Central memory CD4-positive, alpha-beta T cell (primary cell): Measurements from ENCODE around the gene EVC2.

ENCODE experiments used
- DNase-seq: peaks from one replicate; pipeline ENCODE4 v3.0.0; 2022

Gene EVC2

DNA sequence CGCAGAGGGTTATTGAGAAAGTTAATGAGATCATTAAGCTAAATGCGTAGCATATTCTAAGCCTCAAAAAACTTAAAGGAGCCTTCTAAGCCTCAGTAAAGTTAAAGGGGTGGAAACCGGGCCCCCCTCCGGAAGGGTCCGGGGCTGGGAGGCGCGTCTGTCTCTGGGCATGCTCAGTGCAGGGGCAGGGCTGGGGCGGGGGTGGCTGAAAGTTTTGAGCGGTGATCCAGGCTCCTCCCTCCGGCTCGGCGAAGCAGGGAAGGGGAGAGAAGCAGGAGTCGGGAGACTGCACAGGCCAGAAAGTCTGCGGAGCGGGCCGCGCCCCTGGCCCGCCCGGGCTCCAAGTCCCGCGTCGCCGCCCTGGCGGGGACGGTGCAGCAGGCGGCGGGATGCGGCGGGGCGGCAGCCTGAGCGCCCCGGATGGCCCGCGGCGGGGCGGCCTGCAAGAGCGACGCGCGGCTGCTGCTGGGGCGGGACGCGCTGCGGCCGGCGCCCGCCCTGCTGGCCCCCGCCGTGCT, 2.7 kb upstream of the EVC2 start, which contains the start of gene EVC:
EVC (plus strand) TSS at position 241 of the 518 bp plus-strand sequence; CDS start at position 421, 180 bp downstream.
- DNase-seq, result no peak

DNA sequence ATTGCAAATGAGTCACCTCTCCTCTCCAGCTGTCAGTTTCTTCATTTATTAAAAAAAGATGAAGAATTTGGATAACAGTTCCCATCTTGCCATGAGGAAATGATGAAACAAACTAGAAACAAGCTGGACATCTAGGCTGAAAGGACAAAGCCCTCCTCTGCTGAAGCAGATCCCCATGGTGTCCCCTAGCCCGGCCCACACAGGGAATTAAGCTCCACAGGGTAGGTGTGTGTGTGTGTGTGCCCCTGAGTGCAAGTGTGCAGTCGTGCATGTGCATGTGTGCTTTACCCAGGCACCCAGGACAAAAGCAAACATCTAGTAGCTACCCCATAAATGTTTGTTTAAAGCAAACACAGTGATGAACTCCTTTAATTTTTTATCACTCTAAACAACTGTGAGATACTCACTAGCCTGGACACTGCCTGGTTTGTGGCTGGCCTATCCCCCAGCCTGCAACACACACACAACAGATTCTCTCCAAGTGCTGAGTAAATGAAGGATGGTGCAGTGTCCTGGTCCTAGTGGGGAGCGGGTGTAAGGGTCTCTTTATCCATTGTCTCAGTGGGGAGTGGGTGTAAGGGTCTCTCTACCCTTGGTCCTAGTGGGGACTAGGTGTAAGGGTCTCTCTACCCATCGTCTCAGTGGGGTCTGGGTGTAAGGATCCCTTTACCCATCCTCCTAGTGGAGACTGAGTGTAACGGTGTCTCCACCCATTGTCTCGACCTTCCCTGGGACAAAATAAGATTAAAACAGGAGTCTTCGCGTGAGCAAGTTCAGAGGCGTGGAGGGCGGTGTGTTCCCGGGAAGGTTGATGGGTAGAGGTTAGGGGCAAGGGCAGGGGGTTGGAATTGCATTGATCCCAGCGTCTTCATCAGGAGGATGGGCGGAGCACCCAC, 2.0 kb upstream of the EVC2 start:
- DNase-seq, result no peak

DNA sequence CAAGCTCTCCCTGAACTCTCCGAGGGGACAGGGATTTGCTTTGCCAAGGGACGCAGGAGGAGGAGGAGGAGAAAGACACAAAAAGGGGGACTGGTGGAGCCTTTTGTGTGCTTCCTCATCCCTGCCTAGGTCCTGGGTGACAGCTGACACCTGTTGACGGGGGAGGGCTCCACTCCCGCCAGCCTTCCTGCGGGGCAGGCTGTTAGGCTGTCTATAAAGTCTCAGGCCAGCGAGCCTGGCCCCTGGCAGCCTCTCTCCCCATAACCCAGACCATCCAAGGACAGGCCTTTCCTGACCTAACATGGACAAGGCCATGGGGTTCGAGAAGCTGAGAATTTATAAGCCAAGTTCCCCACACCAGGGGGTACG, 832 bp upstream of the EVC2 start:
- no peak for DNase-seq

DNA sequence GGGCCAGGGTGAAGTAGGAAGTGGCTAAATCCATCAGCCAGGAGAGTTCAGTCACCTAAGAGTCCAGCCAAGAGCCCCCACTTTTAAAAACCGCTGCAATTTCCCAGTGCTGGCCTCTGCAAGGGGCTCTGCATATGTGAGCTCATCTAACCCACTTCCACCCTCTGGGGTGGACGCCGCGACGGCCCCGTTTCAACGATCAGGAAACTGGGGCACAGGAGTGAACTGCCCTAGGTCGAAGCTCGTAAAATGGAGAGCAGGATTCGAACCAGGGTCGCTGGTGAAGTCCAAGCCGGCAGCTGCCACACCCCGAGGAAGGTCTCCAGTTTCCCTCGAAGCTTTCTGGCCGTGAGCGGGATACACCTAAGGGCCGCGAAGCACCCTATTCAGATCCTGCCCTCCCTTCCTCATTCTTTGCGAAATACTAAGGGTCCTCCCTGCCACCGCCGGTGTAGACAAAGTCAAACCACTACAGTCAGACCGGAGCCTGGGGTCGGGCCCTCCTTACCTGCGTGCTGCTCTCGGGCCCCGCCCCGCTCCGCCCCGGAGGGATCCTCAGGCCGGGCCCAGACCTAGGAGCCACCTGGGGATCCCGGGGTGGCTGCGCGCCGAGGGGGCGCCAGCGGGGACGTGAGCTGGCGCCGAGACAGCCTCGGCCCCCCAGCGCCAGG, 446 bp downstream of the EVC2 start:
- no peak for DNase-seq

DNA sequence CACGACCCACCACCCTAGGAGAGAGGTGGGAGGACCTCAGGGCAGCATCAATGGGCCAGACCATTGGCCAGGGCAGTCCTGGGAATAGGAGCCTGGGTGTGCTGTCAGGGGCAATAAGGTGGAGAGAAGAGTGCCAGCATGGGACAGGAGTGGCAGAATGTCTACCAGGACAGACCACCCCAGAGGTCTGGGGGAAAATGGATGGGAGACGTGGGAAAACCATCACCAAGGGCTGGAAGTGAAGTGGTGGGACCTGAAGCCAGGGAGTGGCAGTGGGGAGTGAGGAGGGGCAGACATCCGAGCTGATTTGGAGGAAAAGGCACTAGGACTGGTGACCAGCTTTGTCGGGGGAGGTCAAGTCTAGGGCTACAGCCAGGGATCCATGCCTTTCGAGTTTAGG, 993 bp downstream of the EVC2 start:
- no peak for DNase-seq

DNA sequence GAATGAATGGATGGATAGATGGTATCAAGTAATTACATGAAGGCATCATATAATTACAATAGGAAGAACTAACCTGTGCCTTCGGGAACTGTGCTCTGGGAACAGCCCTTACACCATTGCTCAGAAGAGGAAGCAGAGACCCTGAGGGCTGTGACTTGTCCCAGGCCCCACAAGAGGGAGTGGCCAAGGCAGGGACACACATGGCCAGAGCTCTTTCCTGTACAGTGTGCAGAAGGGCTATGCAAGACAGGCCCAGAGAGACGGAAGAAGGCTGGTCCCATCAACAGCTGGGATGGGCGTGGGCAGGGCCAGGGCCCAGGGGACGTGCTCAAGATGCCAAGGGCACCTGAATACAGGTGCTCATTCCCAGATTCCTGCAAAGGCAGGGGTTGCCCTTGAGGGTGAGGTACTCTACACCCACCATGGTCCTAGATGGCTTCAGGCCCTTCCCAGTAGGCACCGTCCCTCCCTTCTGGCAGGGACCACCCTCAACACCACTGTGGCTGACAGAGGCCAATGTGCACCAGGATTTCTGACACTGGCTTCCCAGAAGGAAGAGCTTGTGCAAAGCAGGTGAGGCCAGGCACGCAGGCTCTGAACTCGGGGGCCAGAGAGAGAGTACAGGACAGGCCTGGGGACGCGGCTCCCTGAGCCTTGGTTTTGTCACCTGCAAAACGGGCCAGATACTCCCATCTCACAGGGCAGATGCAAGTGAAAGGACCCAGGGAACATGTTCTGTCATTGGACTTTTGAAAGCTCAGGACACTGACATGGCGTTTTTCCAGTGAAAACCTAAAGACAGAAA, 1.7 kb downstream of the EVC2 start:
- no peak for DNase-seq

DNA sequence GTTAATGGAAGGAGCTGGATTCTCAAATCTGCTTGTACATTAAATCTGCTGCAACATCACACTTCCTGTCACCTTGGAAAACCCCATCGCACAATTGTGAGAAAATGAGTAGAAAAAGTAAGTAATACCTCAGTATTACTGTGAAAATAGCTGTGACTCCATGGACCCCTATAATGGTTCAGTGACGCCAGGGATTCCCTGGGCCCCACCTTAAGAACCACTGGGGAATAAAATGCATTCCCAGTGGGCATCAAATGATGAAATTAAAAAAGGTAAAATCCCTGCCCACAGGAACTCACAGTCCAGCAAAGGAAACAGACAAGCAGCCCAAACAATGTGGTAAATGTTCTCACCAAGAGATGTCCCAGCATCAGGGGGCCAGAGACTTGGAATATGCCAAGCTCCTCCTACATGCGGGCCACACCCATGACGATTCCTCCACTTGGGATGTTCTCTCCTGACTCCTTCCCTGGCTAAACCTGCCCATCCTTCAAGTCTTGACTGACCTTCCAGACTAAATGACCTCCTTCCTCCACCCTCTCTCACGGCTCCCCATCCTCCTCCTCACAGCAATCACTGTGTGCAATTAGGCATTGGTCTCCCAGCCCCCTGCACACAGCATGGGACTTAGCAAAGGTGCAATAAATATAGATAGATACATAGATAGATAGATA, 2.6 kb downstream of the EVC2 start:
- DNase-seq, result no peak

DNA sequence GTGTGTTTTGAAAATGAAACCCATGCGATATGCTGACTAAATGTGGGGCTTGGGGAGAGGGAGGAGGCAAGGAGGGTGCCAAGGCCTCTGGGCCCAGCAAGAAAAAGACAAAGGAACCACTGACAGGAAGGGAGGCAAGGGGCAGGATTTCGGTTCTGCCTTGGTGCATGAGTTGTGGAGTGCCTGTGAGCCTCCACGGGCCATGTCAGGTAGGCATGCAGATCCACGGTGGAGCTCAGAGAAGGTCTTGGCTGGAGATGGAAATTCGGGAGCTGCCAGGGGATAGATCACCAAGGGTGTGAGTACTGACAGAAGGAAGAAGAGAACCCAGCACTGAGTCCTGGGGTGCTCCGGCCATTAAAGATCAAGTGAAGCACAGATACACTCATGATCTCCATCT, 4.1 kb downstream of the EVC2 start:
- DNase-seq, result no peak

DNA sequence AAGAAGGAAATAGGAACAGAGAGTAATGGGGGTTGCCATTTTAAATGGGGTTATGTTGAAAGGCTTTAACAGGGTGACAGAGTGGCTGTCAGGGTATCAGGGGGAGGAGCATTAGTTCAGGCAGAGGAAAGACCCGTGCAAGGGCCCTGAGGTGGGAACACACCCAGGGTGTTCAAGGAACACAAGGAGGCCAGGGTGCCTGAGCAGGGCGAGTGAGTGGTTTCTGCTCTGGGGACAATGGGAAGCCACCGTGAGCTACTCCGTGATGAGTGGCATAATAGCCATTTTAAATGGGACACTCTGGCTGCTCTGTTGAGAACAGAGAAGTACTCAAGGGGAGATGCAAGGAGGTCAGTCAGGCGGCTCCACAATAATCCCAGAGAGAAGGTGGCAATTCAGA, 4.5 kb downstream of the EVC2 start:
- DNase-seq, result no peak

DNA sequence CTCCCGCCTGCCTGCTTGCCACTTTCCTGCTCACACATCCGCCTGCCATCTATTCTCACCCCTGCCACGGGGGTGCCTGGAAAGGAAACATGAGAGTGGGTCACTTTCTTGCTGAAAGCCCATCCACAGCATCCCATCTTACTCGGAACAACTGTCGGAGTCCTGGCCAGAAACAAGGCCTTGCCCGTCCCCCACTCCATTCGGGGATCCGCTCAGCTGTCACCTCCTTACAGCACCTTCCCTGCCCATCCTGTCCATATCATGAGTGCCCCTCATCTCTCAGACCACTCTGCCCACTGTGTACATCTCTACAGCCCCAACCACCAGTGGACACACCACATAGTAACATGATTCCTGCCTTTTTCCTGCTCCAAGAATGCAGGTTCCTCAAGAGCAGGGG, 6.4 kb downstream of the EVC2 start:
- no peak for DNase-seq

DNA sequence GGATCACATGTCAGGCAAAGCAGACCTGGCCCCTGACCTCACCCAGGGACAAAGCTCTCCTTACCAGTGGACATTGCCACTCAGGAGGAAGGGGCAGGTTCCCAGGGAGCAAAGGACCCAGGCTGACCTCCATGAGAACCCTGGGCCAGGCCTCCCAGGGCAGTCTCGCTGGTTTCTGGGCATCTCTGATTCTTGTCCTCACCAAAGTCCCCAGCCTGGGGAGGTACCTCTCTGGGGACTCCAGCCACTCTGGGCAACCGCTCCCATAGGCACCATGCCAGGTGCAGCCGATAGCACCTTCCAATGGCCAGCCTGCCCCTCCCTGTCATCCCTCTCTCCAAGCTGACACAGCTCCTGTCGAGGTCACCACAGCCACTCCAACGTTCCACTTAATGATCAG, 7.9 kb downstream of the EVC2 start:
- DNase-seq, result no peak

DNA sequence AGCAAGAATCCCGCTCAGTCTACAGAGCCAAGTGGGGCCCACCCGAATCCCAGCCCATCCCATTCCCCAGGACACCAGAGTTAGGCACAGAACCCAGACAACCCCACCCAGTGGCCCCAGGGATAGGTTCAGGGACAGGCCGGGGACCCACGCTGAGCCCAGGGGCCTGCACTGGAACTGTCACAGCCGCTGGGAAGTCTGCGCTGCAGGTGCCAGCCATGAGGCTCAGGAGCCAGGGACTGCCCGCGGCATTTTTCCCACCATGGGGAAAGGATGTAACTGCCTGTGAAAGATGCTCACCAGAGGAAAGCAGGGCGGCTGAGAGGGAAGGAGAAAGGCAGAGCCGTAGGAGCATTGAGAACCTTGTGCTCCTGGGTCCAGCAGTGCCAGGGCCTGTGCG, 12.0 kb downstream of the EVC2 start:
- DNase-seq, result no peak

DNA sequence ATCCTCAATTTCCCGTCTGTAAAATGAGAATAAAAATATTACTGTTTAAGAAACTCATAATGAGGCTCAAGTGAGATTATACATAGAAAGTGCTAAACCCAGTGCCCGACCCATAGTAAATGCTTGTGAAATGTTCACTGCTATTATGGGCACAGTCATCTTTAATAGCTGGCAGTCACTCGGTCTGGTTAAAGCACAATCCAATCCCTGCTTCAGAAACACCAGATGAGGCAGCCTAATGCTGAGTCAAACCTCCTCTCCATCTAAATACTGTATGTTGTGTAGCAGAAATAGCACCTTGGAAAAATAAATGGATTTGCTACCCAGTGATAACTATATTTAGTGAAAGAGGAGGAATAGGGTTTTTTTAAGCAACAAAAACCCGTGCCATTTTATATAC, 14.5 kb downstream of the EVC2 start:
- no peak for DNase-seq

DNA sequence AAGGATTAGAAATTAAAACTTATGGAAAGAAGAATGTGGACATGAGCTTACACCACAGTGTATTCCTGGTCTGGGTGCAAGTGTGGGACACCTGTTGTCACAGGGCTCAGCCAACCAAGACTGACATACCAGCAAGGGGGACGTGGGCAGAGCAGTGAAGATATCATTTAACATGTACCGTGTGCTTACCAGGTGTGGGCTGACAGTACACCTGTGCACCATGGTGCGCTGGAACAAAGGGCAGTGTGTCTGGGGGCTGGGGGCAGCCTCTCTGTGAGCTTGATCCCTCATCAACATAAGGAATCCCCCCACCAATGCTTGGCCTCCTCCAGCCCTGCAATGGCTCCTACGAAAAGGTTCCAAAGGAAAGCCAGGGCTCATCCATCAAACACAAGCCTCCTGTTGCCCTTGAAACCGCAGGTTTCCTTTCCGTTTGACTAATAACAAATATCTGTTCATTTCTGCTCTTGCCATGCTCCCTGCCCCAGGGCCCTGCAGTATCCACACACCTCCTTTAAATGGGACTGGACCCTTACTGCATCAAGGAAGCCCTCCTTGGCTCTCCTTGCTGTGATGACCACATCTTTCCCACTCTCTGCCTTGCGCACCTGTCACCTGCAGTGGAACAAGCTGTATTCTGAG, 16.7 kb downstream of the EVC2 start:
- no peak for DNase-seq

DNA sequence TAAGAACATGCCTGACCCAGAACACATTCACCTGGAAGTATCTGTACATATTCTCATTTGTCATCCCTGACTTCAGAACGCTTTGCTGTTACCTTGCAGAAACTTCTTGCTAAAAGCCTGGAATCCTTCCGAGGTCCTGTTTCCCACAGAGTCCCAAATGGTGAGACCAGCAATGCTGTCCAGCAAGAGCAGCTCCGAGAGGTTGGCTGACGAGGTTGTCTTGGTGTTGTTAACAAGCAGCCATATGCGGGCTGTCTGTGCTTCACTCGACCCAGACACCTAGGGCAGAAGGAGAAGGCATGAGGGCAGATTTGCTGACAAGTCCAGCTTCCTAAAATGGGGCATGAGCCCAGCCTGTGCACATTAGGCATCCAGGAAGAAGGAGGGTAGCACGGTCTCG, 19.3 kb downstream of the EVC2 start:
- DNase-seq, result no peak

DNA sequence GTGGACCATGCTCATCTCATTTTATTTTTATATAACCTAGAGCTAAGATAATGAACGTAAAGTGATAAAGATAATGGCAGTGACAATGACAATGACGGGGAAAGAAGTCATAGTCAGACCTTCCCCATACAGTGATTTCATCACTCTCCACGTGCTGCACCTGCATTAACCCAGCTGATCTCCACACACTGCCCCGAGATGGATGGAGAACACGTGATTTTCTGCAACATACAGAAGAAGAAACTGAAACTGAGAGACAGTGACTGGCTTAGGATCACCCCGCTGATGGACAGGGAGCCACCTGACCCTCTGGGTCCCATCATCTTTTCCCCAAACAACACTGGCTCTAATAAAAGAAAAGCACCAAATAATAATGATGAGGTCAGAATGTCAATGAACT, 22.0 kb downstream of the EVC2 start:
- no peak for DNase-seq

DNA sequence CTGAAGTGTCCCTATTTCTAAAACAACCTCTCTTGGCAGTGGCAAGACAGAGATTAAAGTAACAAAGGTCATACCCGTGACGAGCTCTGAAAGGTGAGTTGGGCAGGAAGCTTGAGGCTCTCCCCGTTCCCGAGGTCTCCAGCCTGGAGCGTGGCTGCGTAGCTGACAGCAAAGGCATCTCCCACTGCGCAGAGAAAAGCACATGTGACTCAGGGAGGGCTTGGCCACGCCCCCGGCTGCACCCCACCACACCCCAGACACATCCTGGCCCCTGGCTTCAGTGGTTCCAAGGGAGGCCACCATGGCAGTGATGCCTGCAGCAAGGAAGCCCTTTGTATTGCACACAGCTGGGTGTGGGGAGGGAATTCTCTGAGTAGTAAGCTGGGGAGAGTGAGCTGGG, 23.1 kb downstream of the EVC2 start:
- DNase-seq, result no peak

DNA sequence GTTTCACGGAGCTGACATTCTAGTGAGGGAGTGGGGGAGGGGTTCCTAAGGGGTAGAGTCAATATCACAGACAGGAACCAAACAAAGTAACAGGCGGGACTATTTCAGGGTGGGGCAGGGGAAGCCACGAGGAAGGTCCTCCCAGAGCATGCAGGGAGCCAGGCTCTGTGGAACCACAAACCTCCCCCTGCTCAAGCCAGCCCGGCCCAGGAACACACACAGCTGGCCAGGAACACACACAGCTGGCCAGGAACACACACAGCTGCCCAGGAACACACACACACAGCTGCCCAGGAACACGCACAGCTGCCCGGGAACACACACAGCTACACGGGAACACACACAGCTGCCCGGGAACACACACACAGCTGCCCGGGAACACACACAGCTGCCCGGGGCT, 24.8 kb downstream of the EVC2 start:
- no peak for DNase-seq

DNA sequence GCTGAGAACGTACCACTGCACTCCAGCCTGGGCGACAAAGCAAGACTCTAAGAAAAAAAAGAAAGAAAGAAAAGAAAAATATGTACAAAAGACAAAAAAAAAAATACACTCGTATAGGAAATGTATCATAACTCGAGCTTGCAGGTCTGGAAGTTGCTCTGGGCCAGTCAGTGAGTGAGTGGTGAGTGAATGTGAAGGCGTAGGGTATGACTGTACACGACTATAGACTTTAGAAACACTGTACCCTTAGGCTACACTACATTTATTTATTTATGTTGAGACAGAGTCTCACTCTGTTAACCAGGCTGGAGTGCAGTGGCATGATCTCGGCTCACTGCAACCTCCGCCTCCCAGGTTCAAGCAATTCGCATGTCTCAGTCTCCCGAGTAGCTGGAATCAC, 29.4 kb downstream of the EVC2 start:
- DNase-seq, result no peak

DNA sequence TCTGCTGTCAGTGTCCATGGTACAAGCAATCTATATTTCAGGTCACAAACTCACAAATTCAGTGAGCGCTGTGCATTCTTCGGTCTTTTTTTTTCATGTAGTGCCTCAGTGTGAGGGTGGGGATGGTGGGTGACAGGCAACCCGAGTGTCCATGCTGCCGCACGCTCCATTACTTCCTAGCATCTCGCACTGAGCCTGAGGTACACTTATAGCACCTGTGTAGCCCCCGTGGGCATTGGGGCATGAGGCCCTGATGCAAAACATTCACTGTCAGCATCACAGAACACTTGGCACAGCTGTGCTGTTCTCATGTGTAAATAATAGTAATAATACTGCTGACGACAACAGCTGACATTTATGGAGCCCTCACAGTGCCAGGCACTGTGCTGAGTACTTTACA, 31.6 kb downstream of the EVC2 start:
- no peak for DNase-seq

DNA sequence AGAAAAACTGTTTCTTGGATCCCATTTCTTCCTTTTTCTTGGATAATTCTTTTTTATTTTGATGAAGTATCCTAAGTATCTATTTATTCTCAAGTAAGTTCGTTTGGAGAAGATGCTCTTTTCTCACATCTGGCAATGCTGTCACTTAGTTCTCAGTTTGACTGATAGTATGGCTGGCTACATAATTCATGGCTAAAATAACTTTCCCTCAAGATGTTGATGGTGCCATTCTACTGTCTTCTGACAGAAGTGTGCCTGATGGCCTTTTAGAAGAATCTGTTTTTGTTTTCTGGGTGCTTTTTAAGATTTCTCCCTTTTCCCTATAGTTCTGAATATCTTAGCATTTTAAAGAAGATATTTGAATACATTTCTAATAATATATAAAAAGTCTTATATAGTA, 41.6 kb downstream of the EVC2 start:
- DNase-seq, result no peak

DNA sequence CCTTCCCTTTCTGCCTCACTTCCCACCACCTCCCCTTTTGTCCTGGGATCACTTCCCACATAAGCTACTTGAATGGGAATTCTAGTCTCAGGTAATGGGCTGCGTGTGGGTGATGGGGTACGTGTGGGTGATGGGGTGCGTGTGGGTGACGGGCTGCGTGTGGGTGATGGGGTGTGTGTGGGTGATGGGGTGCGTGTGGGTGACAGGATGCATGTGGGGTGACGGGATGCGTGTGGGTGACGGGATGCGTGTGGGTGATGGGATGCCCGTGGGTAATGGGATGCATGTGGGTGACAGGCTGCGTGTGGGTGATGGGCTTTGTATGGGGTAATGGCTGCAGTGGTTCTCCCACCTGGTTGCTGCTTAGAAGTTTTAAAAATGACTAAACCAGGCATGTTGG, 43.6 kb downstream of the EVC2 start:
- no peak for DNase-seq
